NCI-H2227 (cell line): Measurements from ENCODE around the gene FBLIM1.

Source experiments
- DNase-seq: peaks from one replicate; lab custom pipeline; 2025; ENCODE audit not compliant: unreplicated experiment; lab: John Stamatoyannopoulos, UW

The FBLIM1 gene

DNA sequence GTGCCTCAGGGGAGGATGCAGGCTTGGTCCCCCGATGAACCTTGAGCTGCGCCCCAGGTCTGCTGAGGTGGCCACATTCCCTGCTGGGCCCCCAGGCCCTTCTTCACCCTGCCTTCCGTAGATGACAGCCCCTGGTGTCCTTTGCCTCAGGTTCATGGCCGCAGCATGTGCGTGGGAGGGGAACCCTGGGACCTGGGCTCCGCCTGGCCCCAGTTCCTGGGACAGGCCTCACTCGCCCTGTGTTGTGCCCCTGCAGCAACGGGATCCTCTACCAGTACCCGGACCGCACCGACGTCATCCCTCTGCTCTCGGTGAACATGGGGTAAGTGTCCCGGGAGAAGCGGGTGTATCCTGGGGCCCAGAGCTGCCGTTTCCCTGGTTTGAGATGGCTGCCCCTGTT, 27.7 kb upstream of the FBLIM1 start:
- no peak for DNase-seq

DNA sequence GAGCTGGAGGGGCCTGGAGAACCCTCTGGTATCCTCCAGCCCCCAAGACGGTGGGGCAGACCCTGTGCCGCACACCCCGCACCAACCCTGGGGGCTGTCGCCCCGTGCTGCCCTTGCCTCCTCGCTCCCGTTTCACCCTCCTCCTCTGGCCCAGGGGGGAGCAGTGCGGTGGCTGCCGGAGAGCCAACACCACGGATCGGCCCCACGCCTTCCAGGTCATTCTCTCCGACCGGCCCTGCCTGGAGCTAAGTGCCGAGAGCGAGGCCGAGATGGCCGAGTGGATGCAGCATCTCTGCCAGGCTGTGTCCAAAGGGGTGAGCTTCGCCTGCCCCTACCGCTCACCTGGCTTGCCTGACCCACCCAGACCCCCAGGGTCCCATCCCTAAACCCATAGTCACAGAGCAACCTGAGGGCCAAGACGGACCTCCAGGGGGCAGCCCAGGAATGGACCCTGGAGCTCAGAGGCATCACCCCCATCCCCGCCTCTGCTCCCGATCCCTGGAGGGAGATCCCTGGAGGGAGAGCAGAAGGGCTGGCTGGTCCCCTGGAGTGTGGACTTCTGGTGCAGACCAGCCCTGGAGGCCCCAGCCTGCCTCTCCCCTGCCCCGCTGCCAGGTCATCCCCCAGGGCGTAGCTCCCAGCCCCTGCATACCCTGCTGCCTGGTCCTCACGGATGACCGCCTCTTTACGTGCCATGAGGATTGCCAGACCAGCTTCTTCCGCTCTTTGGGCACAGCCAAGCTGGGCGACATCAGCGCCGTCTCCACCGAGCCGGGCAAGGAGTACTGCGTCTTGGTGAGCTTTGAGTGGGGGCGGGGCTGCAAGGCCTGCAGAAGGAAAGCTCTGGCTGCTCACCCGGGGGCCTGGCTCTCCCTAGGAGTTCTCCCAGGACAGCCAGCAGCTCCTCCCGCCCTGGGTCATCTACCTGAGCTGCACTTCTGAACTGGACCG, 26.6 kb upstream of the FBLIM1 start:
- no peak for DNase-seq

DNA sequence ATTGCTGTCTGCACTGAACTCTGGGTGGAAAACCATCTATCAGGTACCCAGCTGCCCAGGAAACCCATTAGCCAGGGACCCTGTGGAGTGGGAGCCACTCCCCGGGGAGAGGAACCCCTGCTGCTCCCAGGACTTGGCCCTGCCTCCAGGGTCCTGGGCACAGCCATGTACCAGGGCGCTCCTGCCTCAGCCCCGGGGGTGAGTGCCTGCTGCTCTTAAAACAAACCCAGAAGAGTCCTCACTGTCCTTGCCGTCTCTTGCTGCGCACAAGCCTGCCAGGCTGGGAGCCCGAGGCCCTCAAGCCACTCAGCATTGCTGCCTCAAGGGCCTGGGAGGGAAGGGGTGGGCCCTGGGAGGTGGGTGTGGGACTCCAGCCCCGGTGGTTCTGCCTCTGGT, 25.9 kb upstream of the FBLIM1 start:
- no peak for DNase-seq

DNA sequence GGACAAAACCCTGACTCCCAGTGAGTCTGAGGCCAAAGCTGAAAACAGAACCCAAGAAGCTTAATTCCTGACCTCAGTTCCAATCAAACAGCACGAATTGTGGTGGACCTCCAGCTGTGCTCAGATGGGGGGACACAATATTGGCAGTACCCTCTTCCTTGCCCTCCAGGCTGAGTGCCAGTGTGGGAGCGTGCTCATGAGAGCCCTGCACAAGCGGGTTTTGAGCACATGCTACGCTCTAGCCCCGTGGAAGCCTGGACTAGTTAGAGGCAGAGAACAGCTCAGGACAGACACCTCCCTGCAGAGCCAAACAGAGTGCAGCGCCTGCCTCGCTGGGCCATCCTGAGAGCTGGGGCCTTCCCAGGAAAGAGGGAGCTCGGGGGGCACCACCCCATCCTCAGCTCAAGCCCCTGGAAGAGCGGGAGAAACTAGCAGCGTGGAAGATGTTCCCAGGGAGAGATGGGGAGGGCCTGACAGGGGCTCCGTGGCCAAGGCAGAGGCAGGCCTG, 25.3 kb upstream of the FBLIM1 start:
- no peak for DNase-seq

DNA sequence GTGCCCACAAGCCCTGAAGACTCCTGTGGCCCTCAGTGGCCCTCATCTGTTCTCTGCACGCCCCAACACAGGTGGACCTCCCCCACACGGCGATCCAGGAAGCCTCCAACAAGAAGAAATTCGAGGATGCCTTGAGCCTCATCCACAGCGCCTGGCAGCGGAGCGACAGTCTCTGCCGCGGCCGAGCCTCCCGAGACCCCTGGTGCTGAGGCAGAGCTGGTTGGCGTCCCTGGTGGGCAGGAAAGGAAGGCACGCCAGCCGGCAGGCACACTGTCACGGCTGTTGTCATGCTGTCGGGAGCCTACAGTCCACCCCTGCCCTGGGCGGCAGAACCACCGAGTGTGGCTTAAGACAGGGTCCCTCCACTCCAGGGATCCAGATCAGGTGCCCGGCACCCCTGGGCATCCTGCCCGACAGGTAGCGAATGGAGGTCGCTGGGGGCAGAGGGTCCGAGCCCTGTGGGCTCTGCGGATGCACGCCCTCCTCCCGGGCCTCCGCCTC, 24.8 kb upstream of the FBLIM1 start:
- no peak for DNase-seq

DNA sequence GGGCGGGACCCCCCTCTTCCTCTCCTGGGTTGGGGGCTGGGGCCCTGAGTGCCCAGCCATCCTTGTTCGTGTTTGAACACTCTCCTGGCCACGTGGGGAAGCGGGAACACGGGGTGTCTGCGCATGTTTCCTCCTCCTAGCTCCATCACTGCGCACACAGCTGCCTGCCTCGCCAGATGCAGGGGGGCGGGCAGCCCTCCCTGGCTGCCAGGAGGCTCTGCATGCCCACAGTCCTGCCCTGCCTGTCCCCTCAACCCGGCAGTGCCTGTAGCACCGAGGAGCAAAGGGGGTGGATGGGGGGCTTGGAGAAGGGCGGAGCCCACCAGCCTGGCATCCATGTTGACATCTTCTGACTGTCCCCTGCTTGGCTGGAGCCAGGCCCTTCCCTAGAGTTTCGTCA, 24.3 kb upstream of the FBLIM1 start:
- no peak for DNase-seq

DNA sequence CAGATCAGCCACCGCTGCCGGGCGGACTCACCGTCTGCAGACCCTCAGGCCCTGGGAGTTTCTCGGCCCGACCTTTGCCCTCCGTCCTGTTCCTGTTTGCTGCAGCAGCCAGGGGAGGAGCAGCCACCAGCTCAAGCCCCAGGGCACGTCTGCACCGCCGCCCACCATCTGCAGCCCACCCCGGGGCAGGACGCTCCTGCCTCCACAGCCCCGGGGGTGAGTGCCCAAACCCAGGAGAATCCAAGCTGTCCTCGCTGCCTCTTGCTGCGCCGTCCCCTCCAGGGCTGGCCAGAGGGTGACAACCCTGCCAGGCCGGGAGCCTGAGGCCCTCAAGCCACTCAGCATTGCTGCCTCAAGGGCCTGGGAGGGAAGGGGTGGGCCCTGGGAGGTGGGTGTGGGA, 23.7 kb upstream of the FBLIM1 start:
- DNase-seq = no peak

DNA sequence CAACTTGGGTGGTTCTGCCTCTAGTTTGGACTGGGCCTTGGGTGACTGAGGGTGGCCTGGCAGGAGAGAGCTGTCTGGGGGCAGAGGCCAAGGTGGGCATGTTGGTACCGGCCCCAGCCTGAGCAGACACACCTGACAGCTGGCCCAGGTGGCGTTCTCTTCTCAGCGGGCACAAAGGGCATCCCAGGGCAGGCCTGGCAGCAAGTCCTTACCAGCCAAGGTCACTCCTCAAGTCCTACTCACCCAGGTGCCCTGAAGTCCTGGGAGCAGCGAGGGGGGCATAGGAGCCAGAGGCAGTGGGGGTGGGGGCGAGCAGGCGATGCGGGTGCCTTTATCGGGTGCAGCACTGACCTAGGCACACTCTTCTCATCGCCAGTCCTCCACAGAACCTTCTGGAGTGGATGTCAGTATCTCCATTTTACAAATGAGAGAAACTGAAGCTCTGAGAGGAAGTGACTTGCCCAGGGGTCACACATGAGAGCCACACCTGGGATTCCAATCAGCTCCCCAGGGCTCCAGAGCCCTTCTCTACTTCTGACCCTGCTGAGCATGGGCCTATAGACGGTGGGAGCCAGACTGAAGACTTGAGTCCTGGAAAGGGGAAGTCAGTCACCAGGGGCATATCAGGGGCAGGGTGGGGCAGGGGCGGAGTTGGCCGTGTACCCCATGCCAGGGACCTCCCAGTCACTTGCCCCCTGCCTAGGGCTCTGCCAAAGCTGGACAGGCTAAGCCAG, 23.1 kb upstream of the FBLIM1 start:
- DNase-seq = no peak

DNA sequence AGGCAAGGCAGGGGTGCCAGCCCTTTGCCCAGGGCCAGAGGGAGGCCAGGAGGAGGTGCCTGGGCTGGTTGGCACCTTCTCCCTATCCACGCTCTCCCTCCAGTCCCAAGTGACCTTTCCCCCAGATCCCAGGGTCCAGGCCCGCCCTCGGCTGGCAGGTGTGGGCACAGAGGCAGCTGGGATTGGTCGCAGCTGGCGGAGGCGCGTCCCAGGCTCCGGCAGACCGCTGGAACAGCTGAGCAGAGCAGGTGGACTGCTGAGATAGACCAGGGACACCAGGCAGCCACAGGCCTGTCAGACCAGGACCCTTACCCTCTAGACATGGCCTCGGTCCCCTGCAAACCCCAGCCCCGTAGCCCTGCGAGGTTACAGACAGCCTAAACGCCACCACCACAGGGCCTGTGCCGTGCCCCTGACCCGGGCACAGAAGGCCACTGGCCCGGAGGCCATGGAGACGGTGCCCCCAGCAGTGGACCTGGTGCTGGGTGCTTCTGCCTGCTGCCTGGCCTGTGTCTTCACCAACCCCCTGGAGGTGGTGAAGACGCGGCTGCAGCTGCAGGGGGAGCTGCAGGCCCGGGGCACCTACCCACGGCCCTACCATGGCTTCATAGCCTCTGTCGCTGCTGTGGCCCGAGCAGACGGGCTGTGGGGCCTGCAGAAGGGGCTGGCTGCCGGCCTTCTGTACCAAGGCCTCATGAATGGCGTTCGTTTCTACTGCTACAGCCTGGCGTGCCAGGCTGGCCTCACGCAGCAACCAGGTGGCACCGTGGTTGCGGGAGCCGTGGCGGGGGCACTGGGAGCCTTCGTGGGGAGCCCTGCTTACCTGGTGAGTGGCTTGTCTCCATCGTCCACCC, 22.3 kb upstream of the FBLIM1 start, which contains the start of gene SLC25A34:
TSS of gene SLC25A34 (plus strand) at position 221 of the 854 bp plus-strand sequence. CDS start at position 449, 228 bp downstream.
- peak; percentile 38 for DNase-seq

DNA sequence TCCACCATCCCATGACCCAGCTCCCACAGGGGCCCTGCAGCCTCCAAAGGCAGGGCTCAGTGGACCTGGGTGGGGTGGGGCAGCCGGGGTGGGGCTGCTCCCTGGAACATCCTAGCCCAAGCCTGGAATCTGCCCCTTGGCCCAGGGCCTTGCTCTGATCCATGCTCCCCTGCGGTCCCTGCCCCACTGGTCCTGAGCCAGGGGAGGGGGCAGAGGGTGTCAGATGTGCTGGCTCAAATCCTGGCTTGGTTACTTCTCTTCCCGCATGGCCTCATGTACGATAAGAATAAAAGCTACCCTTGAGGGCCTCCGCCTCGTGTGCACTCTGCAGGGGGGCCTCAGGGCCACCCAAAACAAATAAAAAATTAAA, 21.7 kb upstream of the FBLIM1 start:
- no peak for DNase-seq

DNA sequence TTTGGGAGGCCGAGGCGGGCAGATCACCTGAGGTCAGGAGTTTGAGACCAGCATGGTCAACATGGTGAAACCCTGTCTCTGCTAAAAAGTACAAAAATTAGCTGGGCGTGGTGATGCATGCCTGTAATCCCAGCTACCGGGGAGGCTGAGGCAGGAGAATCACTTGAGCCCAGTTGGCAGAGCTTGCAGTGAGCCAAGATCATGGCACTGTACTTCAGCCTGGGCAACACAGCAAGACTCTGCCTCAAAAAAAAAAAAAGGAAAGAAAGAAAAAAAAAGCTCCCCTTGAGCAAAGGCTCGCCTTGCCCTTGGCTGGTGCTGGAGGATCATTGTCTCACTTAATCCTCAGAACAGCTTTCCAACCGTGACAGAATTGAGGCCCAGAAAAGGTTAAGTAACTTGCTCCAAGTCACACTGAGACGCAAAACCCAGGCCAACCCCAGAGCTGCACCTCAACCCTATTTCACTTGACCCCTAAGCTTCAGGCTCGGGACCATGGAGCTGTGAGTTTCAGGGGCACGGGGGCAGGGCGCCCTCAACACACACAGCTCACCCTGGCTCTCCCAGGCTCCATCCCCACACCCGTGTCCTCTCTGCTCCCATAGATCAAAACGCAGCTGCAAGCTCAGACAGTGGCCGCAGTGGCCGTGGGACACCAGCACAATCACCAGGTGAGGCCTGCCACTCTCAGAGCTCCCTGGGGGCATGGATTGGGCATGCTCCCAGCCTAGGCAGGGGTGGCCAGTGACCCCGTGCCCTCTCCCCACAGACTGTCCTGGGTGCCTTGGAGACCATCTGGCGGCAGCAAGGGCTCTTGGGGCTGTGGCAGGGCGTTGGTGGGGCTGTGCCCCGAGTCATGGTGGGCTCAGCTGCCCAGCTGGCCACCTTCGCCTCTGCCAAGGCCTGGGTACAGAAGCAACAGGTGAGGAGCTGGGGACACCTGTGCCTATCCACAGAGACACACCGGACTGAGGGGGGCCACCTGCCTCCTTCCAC, 21.0 kb upstream of the FBLIM1 start:
- no peak for DNase-seq

DNA sequence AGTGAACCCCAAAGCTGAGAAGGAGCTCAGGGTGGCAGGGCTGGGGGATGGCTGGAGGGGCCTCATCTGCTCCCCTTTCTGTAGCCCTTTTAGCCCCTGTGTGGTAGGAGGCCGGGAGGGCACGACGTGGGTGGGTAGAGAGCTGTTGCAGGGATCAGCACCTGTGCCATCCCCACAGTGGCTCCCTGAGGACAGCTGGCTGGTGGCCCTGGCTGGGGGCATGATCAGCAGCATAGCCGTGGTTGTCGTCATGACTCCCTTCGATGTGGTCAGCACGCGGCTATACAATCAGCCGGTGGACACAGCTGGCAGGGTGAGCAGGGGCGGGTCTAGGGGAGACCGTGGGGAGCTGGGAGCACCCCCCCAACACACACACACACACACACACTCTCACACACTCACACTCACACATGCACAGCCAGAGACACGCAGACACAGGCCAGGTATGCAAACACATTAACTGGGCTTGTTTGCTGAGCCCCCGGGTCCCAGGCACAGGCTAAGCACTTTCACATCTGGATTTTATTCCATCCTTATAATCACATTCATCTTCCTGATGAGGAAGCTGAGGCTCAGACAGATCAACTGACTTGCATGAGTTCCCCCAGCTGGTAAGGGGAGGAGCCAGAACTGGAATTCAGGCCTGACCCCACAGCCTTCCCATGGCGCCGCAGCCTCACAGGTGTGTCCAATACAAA, 20.0 kb upstream of the FBLIM1 start:
- DNase-seq = no peak

DNA sequence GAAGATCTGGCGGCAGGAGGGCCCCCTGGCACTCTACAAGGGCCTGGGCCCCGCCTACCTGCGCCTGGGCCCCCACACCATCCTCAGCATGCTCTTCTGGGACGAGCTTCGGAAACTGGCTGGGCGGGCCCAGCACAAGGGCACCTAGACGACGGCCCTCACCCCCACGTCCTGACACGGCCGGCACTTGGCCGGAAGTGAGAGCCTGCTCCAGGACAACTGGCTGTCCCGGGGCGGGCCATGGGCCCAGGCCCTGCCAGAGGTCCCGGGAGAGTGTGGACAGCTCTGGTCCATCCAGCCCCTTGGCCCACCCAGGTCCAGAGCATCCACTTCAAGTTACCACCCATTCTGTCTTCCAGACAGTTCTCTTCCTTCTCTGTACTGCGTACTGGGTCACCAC, 19.3 kb upstream of the FBLIM1 start:
- no peak for DNase-seq

DNA sequence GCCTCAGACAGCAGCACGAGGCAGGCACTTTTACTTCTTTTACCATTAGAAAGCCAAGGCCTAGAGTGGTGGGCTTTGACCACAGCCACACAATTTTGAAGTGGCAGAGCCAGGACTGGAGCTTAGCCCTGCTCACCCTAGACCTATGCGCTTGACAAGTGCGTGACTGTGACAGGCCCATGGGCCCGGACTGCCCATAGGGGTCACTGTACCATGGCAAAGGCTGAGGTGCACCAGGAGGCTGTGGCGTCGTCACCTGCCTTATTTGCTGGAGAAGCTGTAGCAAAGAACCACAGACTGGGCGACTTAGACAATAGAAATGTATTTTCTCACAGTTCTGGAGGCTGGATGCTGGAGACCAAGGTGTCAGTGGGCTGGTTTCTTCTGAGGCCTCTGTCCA, 18.9 kb upstream of the FBLIM1 start:
- DNase-seq = no peak

DNA sequence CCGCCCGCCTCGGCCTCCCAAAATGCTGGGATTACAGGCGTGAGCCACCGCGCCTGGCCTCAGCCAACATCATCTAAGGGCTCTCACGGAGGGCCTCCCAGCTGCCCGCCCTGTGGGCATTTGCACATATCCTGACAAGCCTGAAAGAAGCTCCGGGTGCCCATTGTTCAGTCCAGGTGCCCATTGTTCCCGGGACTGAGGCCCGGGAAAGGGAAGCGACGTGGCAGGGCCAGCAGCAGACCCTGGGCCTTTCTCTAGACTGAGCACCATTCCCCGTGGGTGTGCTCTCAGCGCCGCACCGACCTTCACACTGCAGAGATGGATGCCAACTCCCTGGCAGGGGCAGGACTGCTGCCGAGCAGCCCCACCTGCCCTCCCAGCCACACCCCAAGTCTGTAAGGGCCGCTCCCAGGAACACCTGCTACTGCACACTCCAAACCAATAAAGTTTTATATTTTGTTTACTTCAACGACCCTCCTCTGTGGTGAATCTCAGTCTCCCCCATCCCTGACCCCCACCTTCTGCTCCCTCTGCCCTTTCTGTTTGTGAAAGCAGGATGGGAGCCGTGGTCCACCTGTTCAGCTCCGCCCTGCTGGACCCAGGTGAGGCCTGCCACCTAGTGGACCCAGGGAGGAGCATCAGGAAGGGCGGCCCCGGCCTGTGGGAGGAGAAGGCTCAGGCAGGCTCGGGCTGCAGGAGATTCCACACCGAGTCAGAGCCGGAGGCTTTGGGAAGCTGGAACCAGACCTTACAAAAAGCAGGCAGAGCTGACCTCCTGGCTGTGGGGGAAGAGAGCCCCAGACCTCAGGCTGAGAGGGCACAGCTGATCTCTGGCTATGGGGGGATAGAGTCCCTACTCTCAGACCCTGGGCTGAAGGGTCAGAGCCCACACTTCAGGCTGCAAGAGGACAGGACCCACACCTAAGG, 17.4 kb upstream of the FBLIM1 start:
- peak; percentile 85 for DNase-seq

DNA sequence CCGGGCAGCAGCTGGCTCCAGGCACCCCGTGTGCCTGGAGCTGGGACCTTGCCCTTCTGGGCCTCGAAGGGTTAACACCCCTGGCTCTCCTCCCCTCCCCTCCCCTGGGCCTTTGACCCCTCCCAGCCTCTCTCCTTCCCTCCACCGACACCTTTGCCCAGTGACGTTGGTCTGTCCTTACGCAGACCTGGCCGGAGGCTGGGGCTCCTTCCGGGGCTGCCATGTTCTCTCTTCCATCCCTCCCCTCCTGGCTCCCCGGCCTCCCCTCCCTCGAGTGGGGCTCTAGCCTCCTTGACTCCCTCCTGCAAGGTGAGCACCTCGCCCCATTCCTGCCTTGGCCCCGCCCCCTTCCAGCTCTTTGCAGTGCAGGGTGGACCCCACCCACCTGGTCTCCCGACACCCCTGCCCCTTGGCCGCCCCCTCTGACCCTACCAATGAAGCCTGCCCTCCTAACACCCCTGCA, 16.2 kb upstream of the FBLIM1 start, which contains the start of gene TMEM82:
TSS of gene TMEM82 (plus strand) at position 161 of the 463 bp plus-strand sequence. CDS start at position 222, 61 bp downstream.
- DNase-seq = no peak

DNA sequence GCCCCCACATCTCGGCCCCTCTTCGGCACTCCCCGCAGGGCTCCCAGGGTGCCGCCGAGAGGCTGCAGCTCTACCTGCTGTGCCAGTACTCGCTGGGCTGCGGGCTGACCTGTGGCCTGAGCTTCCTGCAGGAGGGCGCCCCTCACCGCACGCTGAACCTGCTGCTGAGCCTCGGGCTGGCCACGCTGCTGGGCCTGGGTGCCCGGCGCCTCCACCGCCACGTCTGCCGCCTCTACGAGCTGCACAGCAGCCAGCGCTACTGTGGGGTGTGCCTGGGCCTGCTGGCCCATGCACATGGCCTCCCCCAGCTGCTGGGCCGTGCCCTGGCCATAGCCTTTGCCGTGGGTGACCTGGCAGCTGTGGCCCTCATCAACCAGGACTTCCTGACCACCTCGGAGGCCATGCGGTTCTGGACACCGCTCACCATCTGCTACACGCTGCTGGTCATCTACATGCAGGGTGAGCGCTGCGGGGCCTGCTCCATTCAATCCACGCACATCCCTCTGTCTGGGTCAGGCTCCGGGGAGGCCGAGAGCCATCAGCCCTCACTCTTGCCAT, 14.4 kb upstream of the FBLIM1 start:
- no peak for DNase-seq
